Measurements from ENCODE around the gene ARHGEF17.

Gene ARHGEF17

GRCh38 chr11:73333640-73334383 lies 25.7 kb downstream of the ARHGEF17 start:
- ChIA-PET POLR2A (interaction anchor here (0.6 to 5.2 kb wide), 3 partner anchors 12 to 25 kb away, joined by 3 to 64 read pairs (median 16); partner anchors contain the start of gene ARHGEF17), CTCF (interaction anchor here (1.1 to 10.6 kb wide), 6 partner anchors 9 to 602 kb away, joined by 3 to 605 read pairs (median 77); partner anchors contain the start of gene ARHGEF17)
- DNase-seq (ENCODE audit: low read depth, low spot score), result no peak
- no peak overlapping the region for H3K4me3 ChIP-seq (ENCODE audit: low read depth, low read length)
- TF ChIP-seq CTCF (IDR thresholded peaks at IDR 0.05; ENCODE audit: insufficient read depth, low read length, missing control alignments), result no peak

GRCh38 chr11:73334384-73335203 lies 26.5 kb downstream of the ARHGEF17 start:
- POLR2A ChIA-PET, result interaction anchor here (0.6 to 5.2 kb wide), 4 partner anchors 12 to 77 kb away, joined by 3 to 64 read pairs (median 10); partner anchors contain the start of gene ARHGEF17
- no peak overlapping the region; the same call in 1 of the 2 replicates for H3K4me3 ChIP-seq (ENCODE audit: low read depth, low read length)
- DNase-seq (ENCODE audit: low read depth, low spot score), result no peak
- CTCF ChIA-PET, result interaction anchor here (0.8 to 10.6 kb wide), 26 partner anchors 9 to 603 kb away, joined by 3 to 605 read pairs (median 6); partner anchors contain the start of gene ARHGEF17
- TF ChIP-seq CTCF (IDR thresholded peaks at IDR 0.05; ENCODE audit: insufficient read depth, low read length, missing control alignments), result no peak

GRCh38 chr11:73335204-73335923 lies 27.3 kb downstream of the ARHGEF17 start:
- peak; percentile 91 for TF ChIP-seq CTCF (IDR thresholded peaks at IDR 0.05; ENCODE audit: insufficient read depth, low read length, missing control alignments)
- H3K4me3 ChIP-seq (ENCODE audit: low read depth, low read length), result no peak overlapping the region
- DNase-seq (ENCODE audit: low read depth, low spot score), result no peak
- POLR2A ChIA-PET, result interaction anchor here (0.7 to 5.2 kb wide), 4 partner anchors 13 to 78 kb away, joined by 3 to 64 read pairs (median 10); partner anchors contain the start of gene ARHGEF17
- CTCF ChIA-PET, result interaction anchor here (0.8 to 10.6 kb wide), 30 partner anchors 9 to 603 kb away, joined by 3 to 605 read pairs (median 6); partner anchors contain the start of genes ARHGEF17 and RELT

GRCh38 chr11:73337846-73338245 lies 29.8 kb downstream of the ARHGEF17 start:
- no peak overlapping the region for H3K4me3 ChIP-seq (ENCODE audit: low read depth, low read length)
- ChIA-PET POLR2A (interaction anchor here (5.2 kb wide), 1 partner anchor 29 kb away, joined by 64 read pairs; the partner anchor contains the start of gene ARHGEF17), CTCF (interaction anchor here (0.8 to 10.6 kb wide), 7 partner anchors 13 to 45 kb away, joined by 3 to 605 read pairs (median 52); partner anchors contain the start of gene ARHGEF17)
- no peak for DNase-seq (ENCODE audit: low read depth, low spot score)
- TF ChIP-seq CTCF (IDR thresholded peaks at IDR 0.05; ENCODE audit: insufficient read depth, low read length, missing control alignments), result no peak

GRCh38 chr11:73338279-73338678 lies 30.2 kb downstream of the ARHGEF17 start:
- ChIA-PET POLR2A (interaction anchor here (5.2 kb wide), 1 partner anchor 30 kb away, joined by 64 read pairs; the partner anchor contains the start of gene ARHGEF17), CTCF (interaction anchor here (2.0 to 10.6 kb wide), 5 partner anchors 12 to 37 kb away, joined by 6 to 605 read pairs (median 102); partner anchors contain the start of gene ARHGEF17)
- TF ChIP-seq CTCF (IDR thresholded peaks at IDR 0.05; ENCODE audit: insufficient read depth, low read length, missing control alignments), result no peak
- DNase-seq (ENCODE audit: low read depth, low spot score), result no peak
- H3K4me3 ChIP-seq (ENCODE audit: low read depth, low read length), result no peak overlapping the region

Measured in AG04449 (cell line).